H9 (cell line): ENCODE results near the gene OBSL1. TPM values are rescaled to one million over a fixed set of nuclear protein-coding genes. Genes with fewer than 3 reads are reported as not detected.

Source experiments
- DNase-seq: peaks from one replicate; pipeline ENCODE4 v3.0.0-alpha.2; 2017
- H2AFZ ChIP-seq: one replicate; pipeline ENCODE4 v1.6.1; 2013; ENCODE audit warnings: mild to moderate bottlenecking, low read length, control low read depth, moderate library complexity
- H2AK5ac ChIP-seq: 2 replicates; pipeline ENCODE4 v1.6.1; 2013; ENCODE audit warnings: low read length, control low read depth, mixed read lengths; ENCODE audit not compliant: insufficient read length
- H2BK120ac ChIP-seq: one replicate; pipeline ENCODE4 v1.6.1; 2013; ENCODE audit warnings: low read depth, mild to moderate bottlenecking, low read length, control low read depth, inconsistent platforms; ENCODE audit not compliant: poor library complexity, severe bottlenecking
- H2BK12ac ChIP-seq: 2 replicates; pipeline ENCODE4 v1.6.1; 2013; ENCODE audit warnings: low read length, control low read depth, mixed read lengths, low read depth; ENCODE audit not compliant: insufficient read length
- H2BK15ac ChIP-seq: 2 replicates; pipeline ENCODE4 v1.6.1; 2013; ENCODE audit warnings: low read depth, low read length, control low read depth
- H2BK20ac ChIP-seq: one replicate; pipeline ENCODE4 v1.6.1; 2013; ENCODE audit warnings: low read depth, mild to moderate bottlenecking, low read length, control low read depth, inconsistent platforms; ENCODE audit not compliant: poor library complexity, severe bottlenecking
- H2BK5ac ChIP-seq: 2 replicates; pipeline ENCODE4 v1.6.1; 2013; ENCODE audit warnings: low read length, control low read depth, mixed read lengths; ENCODE audit not compliant: insufficient read length
- H3K14ac ChIP-seq: 2 replicates; pipeline ENCODE4 v1.6.1; 2013; ENCODE audit warnings: low read length, control low read depth; ENCODE audit not compliant: insufficient read depth
- H3K18ac ChIP-seq: 2 replicates; pipeline ENCODE4 v1.6.1; 2013; ENCODE audit warnings: low read depth, mild to moderate bottlenecking, mixed read lengths, low read length, control low read depth; ENCODE audit not compliant: insufficient read length
- H3K23ac ChIP-seq: 2 replicates; pipeline ENCODE4 v1.6.1; 2013; ENCODE audit warnings: low read length, control low read depth, mixed read lengths, low read depth; ENCODE audit not compliant: insufficient read length
- H3K23me2 ChIP-seq: 2 replicates; pipeline ENCODE4 v1.6.1; 2013; ENCODE audit warnings: low read depth, mild to moderate bottlenecking, mixed read lengths, low read length, control low read depth; ENCODE audit not compliant: insufficient read length, poor library complexity, severe bottlenecking
- H3K27ac ChIP-seq: 2 replicates; pipeline ENCODE4 v1.5.1; 2013; ENCODE audit warnings: low read length, control low read depth, mixed read lengths, low read depth; ENCODE audit not compliant: insufficient read length
- H3K27me3 ChIP-seq: 2 replicates; pipeline ENCODE4 v1.6.1; 2013; ENCODE audit warnings: low read length, control low read depth, inconsistent platforms; ENCODE audit not compliant: insufficient read depth
- H3K4ac ChIP-seq: 2 replicates; pipeline ENCODE4 v1.6.1; 2013; ENCODE audit warnings: low read depth, mild to moderate bottlenecking, control low read depth, inconsistent platforms, low read length, moderate library complexity
- H3K4me1 ChIP-seq: 2 replicates; pipeline ENCODE4 v1.6.1; 2013; ENCODE audit warnings: low read length, control low read depth, inconsistent platforms; ENCODE audit not compliant: insufficient read depth
- H3K4me2 ChIP-seq: 2 replicates; pipeline ENCODE4 v1.6.1; 2013; ENCODE audit warnings: low read length, control low read depth, mixed read lengths; ENCODE audit not compliant: insufficient read length, insufficient read depth
- H3K56ac ChIP-seq: 2 replicates; pipeline ENCODE4 v1.6.1; 2013; ENCODE audit warnings: low read depth, mild to moderate bottlenecking, mixed read lengths, low read length, control low read depth; ENCODE audit not compliant: insufficient read length
- H3K79me1 ChIP-seq: 2 replicates; pipeline ENCODE4 v1.6.1; 2013; ENCODE audit warnings: low read depth, mild to moderate bottlenecking, moderate library complexity, low read length, control low read depth, inconsistent platforms; ENCODE audit not compliant: insufficient read depth, poor library complexity, severe bottlenecking
- H3K79me2 ChIP-seq: 2 replicates; pipeline ENCODE4 v1.6.1; 2013; ENCODE audit warnings: low read length, control low read depth, inconsistent platforms; ENCODE audit not compliant: insufficient read depth
- H3K9ac ChIP-seq: 2 replicates; pipeline ENCODE4 v1.6.1; 2013; ENCODE audit warnings: low read length, control low read depth, mixed read lengths; ENCODE audit not compliant: insufficient read length; ENCODE audit errors: extremely low read depth
- H3K9me3 ChIP-seq: one replicate; pipeline ENCODE4 v1.6.1; 2013; ENCODE audit warnings: low read depth, low read length, inconsistent platforms; ENCODE audit not compliant: control insufficient read depth
- H3T11ph ChIP-seq: one replicate; pipeline ENCODE4 v1.6.1; 2013; ENCODE audit warnings: mild to moderate bottlenecking, low read length, control low read depth, inconsistent platforms
- H4K20me1 ChIP-seq: one replicate; pipeline ENCODE4 v1.6.1; 2013; ENCODE audit not compliant: control insufficient read depth, insufficient read length, insufficient read depth
- H4K5ac ChIP-seq: 2 replicates; pipeline ENCODE4 v1.6.1; 2013; ENCODE audit warnings: low read depth, mild to moderate bottlenecking, mixed read lengths, low read length, control low read depth; ENCODE audit not compliant: insufficient read length
- H4K8ac ChIP-seq: replicated peaks from 2 replicates; pipeline ENCODE4 v1.6.1; 2013; ENCODE audit warnings: low read length, control low read depth, mixed read lengths, low read depth; ENCODE audit not compliant: insufficient read length
- H4K91ac ChIP-seq: 2 replicates; pipeline ENCODE4 v1.6.1; 2013; ENCODE audit warnings: low read depth, mild to moderate bottlenecking, moderate library complexity, mixed read lengths, low read length, control low read depth; ENCODE audit not compliant: insufficient read length
- H3K27ac Mint-ChIP-seq, 3 experiments: 2 replicates in 2 of 3; 3 replicates in 1 of 3; pipeline ENCODE4 v1.8.0; 2020 to 2021; ENCODE audit warnings: mixed read lengths in 3 of 3, mild to moderate bottlenecking in 1 of 3, moderate library complexity in 1 of 3
- H3K27me3 Mint-ChIP-seq: 2 replicates; pipeline ENCODE4 v1.8.0; 2021; ENCODE audit warnings: low read depth, mild to moderate bottlenecking, moderate library complexity, mixed read lengths
- H3K36me3 Mint-ChIP-seq, 3 experiments: 2 replicates in 2 of 3; 3 replicates in 1 of 3; pipeline ENCODE4 v1.8.0; 2020 to 2021; ENCODE audit warnings: low read depth in 3 of 3, mixed read lengths in 3 of 3; ENCODE audit not compliant: insufficient read depth in 1 of 3
- H3K4me1 Mint-ChIP-seq, 2 experiments: 2 replicates each; pipeline ENCODE4 v1.8.0; 2020; ENCODE audit warnings: mixed read lengths in 2 of 2
- H3K4me3 Mint-ChIP-seq, 2 experiments: 2 replicates in 1 of 2; 3 replicates in 1 of 2; pipeline ENCODE4 v1.8.0; 2020 to 2021; ENCODE audit warnings: mild to moderate bottlenecking in 2 of 2, mixed read lengths in 2 of 2, moderate library complexity in 1 of 2
- H3K9me3 Mint-ChIP-seq, 2 experiments: 2 replicates in 1 of 2; 3 replicates in 1 of 2; pipeline ENCODE4 v1.8.0; 2020; ENCODE audit warnings: mild to moderate bottlenecking in 2 of 2, mixed read lengths in 2 of 2, moderate library complexity in 1 of 2
- CTCF ChIP-seq: fragments of 200-600 bp; sonication (generic); conservative IDR thresholded peaks from 3 replicates; pipeline ENCODE4 v1.8.0; 2021; ENCODE audit warnings: antibody characterized with exemption, mild to moderate bottlenecking
- WGBS: extraction: QIAGEN DNeasy Blood & Tissue Kit; methylation state at CpG from one replicate; pipeline ENCODE4 v1.1.7; 2013; ENCODE audit warnings: missing lambda C conversion rate, low lambda C conversion rate, mixed read lengths; ENCODE audit not compliant: insufficient read length; ENCODE audit errors: extremely low coverage; 5-methylcytosine and 5-hydroxymethylcytosine counted together
- total RNA-seq: library from RNA; stranded (reverse); gene quantifications from 2 replicates; pipeline ENCODE4 v1.2.1, GENCODE V29; 2021

The OBSL1 gene
- total RNA-seq, 1 experiment from 2014 or later, result 140 TPM

DNA sequence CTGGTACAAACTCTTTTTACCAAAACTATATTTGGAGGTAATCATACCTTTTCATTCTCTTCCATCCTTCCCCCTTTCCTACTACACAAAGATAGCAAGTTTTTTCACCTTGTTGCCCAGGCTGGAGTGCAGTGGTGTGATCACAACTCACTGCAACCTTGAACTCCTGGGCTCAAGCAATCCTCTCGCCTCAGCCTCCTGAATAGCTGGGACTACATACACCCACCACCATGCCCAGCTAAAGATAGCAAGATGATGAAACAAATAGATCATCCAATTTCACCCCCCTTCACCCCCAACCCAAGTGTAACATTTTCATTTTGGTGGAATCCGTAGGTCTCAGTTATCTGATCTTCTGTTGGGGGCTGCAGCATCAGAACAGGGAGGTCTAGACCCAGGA, 21.8 kb upstream of the OBSL1 start:
- H3K9me3 ChIP-seq, result no peaks in the 10 kb centered on the region
- peaks cover 6% of the 10 kb centered on the region for H3K23me2 ChIP-seq
- no peak overlapping the region for H3K9ac ChIP-seq
- H3K27ac Mint-ChIP-seq, result no peak overlapping the region; a peak in 1 of 7 replicates
- no peak overlapping the region for H3K56ac ChIP-seq
- no peak overlapping the region for H2BK5ac ChIP-seq
- no peak overlapping the region for H2BK20ac ChIP-seq
- no peaks in the 10 kb centered on the region for H3K36me3 Mint-ChIP-seq
- no peak overlapping the region for H4K5ac ChIP-seq
- no peak overlapping the region for H2AFZ ChIP-seq
- no peak overlapping the region for H2BK120ac ChIP-seq
- no peaks in the 10 kb centered on the region for H3K79me1 ChIP-seq
- no peak overlapping the region for H3K27ac ChIP-seq
- H4K91ac ChIP-seq, result no peak overlapping the region
- no peak for TF ChIP-seq CTCF
- H2BK15ac ChIP-seq, result no peak overlapping the region
- no peak overlapping the region for H3K18ac ChIP-seq
- no peak overlapping the region for H3K4me3 Mint-ChIP-seq
- H2BK12ac ChIP-seq, result no peak overlapping the region
- no peak overlapping the region for H3K4me2 ChIP-seq
- no peak overlapping the region for H3T11ph ChIP-seq
- H3K4ac ChIP-seq, result no peak overlapping the region
- no peaks in the 10 kb centered on the region for H3K79me2 ChIP-seq
- H4K20me1 ChIP-seq, result no peaks in the 10 kb centered on the region
- H3K4me1 ChIP-seq, result peaks cover 3% of the 10 kb centered on the region; the same call in 1 of the 2 replicates
- WGBS, result no CpG with 5 or more reads among the region's 2 CpGs
- peaks cover 19 to 20% of the 10 kb centered on the region in 2 experiments for H3K4me1 Mint-ChIP-seq
- H3K14ac ChIP-seq, result no peak overlapping the region
- no peak overlapping the region for H3K23ac ChIP-seq
- no peak for DNase-seq
- no peak overlapping the region for H4K8ac ChIP-seq
- H2AK5ac ChIP-seq, result no peak overlapping the region
- peaks cover 12% of the 10 kb centered on the region for H3K27me3 Mint-ChIP-seq
- no peaks in the 10 kb centered on the region for H3K27me3 ChIP-seq
- H3K9me3 Mint-ChIP-seq, result no peaks in the 10 kb centered on the region
